GM18909 (cell line): ENCODE results near the gene TMEM267.
"Not testable (repeated sequence)": the region's sequence is repeated elsewhere in the genome, so short reads cannot be mapped to it uniquely, and the experiment has no call there.

Experiments
- ATAC-seq: cut with Tn5 transposase; IDR thresholded peaks from one replicate; pipeline ENCODE4 v1.9.1; 2021; ENCODE audit warnings: mild to moderate bottlenecking; ENCODE audit not compliant: unreplicated experiment, poor library complexity

The TMEM267 gene

DNA sequence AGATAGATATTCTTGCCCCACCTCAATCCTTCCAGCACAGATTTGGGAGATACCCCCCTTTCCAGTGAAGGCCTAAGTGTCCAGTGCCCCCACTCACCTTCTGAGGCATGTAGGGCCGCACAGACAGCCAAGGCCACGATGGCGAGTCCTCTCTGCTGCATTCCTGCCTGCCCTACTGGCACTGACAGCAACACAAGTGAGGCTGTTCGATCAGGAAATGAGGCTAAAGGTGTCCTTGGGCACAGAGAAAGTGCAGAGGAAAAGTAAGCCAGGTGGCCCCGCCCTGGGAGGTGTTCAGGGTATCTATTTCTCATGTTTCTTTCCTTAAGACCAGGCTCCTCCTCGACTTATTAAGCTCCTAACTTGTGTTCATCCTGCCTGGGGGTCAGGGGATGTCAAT, 71.5 kb downstream of the TMEM267 start, which contains the start of gene CCL28:
Gene CCL28 (minus strand): TSS at position 236 of the 400 bp plus-strand sequence. CDS start 75 bp downstream, at position 161.
- no peak for ATAC-seq

GRCh38 chr5:43411495-43411894, 72.2 kb downstream of the TMEM267 start:
- no peak for ATAC-seq

DNA sequence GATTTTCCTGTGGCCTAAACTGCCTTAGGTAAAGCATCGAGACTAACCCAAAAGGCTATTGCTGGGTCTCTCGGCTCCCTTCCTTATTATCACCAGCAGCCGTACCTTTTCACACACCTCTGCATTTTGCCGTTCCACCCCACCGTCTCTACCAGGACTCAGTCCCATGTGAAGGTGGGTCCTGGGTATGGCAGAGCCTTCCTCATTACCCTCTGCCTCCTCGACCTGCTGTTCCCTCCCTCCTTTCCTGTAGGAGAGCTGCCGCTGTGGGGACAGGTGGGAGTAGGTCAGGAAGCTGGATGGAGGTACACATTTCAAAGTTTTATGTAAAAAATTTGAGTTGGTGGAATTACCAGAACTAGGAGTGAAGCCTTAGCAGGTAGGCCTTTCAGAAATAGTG, 73.3 kb downstream of the TMEM267 start:
- ATAC-seq: no peak

GRCh38 chr5:43409809-43410271, 73.8 kb downstream of the TMEM267 start:
- ATAC-seq: no peak

GRCh38 chr5:43402524-43403066, 81.1 kb downstream of the TMEM267 start:
- not testable (repeated sequence) for ATAC-seq

- ATAC-seq: no peak
These were observed 81.8 kb downstream of the TMEM267 start for GRCh38 chr5:43401827-43402226.

DNA sequence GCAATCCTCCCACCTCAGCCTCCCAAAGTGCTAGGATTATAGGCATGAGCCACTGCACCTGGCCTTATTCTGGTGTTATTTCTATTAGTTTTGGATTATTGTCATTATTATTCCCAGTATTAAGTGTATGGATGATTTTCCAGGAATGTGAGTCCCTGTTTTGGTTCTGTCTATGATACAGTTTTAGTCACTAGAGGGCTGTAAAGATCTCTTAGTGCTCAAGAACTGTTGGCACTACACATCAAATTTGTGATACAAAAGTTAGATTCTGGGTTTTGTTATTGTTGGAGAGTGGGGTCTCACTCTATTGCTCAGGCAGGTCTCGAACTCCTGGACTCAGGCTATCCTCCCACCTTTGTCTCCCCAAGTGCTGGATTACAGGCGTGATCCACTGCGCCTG, 83.6 kb downstream of the TMEM267 start:
- no peak for ATAC-seq

DNA sequence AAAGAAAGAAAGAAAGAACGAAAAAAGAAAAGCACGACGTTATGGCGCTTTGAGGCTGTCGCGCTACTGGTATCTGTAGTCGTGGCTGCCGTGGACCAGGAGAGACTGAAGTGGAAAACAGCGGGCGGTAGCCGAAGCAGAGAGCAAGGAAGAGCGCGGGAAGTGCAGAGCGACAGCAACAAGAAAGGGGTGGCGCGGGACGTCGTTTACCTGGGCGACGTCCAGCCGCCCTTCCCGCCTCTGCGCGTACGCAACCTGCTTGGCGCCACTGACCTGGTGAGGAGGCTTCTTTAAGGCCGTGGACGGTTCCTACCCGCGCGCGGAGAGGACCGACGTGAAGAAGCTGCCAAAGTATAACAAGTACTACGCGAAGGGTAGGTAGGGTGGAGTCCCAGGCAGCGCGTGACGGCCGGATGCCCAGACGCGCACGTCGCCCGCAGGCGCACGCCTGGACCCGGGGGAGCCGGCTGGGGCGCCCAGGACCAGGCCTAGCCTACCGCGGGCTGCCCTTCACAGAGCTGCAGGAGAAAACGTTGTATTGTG, 86.8 kb downstream of the TMEM267 start:
- peak; percentile 98 for ATAC-seq
